NCI-H146 treated with DMSO at 0.1 percent for 48 hours (cell line): ENCODE data around the gene POU6F2.

ENCODE experiments used
- DNase-seq: peaks from one replicate; lab custom pipeline; 2025; ENCODE audit not compliant: unreplicated experiment; lab: John Stamatoyannopoulos, UW

Gene POU6F2

DNA sequence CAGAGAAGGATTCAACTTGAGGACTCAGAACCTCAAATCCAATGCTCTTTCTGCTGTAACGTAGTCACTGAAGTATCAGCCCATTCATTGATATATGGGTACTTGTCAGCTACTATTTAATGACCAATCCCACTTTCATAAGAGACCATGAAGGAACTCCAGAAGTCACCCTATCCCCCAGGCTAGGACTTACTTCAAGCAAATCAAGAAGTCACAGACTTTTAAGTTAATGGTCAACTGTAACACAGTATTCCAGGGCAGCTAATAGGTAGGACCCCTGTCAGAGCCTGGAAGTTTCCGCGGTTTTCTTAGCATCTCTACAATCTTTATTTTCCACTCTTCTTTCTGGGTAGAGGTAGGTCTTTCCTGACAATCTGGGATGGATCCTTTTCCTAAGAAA, 269.9 kb downstream of the POU6F2 start:
- DNase-seq = no peak

DNA sequence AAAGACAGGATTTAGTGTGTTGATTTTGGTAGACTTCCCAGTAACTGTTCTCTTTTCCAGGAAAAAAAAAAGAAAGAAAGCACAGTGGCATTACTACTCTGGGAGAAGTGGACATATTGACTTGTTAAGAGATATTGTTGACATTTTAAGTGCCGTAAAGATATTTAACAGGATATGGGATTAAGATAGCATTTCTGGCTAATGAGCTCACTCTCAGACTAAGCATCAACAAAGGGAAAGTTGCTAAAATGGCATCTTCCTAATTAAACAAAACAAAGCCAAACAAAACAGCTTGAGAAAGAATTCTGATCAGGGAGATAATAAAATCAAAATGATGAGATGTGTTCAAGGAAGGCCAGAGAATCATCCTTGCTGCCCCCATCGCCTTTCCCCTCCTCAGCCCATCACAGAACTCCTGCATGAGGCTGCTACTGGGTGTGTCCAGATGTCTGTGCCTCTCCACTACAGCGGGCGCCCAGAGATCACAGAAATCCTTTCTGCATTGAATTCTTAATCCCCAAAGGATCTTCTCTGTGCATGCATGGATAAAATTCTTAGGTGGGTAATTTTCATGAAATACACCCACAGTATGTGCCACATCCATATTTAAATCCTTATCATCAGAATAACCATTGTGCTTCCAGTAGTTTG, 270.5 kb downstream of the POU6F2 start:
- no peak for DNase-seq

DNA sequence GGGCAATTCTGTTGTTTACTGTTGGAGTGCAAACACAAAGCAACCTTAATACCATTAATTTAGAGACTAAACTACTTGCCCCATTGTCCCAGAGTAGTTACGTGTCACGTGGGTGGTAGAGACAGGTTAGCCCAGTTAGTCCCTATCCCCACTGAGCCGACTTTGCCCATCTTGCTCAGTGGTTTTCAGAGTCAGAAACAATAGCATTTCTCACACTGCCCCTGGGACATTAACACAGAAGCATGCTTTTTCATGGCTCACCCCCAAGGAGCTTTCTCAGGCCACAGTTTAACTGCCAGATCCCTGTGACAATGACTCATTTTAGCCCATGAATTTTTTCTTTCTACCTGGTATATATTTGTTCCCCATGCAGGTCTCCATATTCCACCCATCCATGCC, 271.0 kb downstream of the POU6F2 start:
- DNase-seq = peak; percentile 7

DNA sequence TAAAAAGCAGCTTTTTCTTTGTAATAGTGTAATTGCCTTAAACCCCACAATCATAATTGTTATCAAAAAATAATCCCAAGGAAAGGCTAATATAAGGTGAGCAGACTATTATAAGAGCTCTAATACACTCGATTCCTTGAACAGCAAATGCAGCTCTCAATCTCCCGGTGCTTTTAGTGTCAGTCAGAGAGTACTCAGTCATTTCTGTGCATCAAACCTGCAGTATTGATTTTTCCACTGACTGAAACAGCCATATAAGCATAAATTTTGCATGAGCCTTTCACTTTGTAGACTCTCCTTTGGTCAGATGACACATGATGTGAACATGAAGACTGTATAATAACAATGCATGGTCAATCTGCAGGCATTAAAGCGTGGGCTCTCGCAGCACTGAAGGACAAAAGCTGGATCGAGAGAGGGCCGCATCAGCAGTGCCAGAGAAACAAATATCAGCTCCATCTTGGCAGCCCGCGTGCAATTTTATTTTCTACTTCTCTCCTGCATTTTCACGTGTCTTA, 272.0 kb downstream of the POU6F2 start:
- no peak for DNase-seq

DNA sequence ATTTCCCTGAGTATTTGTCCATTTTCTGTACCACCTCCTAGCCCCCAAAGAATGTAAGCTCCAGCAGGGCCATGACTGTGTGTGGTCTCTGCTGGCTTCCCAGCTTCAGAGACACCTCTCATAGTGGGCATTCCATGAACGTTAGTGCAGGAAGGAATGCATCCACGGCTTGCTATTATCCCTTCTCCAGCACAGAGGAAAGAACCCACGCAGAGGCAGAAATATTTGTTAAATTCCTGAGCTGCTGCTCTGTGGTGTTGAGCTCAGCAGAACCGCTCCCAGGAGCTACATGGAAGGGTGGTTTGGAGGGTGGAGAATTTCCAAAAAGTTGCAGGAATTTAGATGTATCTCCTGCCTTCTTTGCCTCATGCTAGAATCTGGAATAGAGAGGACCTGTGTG, 275.2 kb downstream of the POU6F2 start:
- DNase-seq = no peak

DNA sequence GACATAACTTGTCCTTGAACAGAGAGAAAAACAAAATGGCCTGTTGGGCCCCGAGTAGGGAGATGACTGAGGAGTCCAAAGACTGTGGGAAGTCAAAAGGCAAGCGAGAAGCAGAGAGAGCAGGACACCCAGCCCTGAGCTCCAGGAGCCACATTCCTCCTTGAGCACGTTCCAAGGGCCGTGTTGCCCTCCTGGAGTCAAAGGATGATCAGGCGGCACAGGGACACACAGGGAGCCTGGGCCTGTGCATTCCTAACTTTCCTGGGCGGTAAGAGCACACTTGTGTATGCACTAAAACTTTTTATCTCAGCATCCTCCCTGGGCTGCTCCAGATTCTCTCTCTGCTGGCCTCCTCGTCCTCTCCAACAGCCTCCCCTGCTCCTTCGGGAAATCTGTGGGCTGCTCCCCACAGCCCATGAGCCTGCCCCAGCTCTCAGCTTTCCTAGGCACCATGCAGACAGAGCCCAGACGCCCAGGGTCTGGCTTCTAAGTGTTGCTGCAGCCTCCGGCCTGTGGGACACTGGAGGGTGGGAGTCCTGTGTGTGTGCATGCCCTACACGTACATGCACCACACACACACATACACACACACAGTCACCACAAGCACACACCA, 281.8 kb downstream of the POU6F2 start:
- no peak for DNase-seq

DNA sequence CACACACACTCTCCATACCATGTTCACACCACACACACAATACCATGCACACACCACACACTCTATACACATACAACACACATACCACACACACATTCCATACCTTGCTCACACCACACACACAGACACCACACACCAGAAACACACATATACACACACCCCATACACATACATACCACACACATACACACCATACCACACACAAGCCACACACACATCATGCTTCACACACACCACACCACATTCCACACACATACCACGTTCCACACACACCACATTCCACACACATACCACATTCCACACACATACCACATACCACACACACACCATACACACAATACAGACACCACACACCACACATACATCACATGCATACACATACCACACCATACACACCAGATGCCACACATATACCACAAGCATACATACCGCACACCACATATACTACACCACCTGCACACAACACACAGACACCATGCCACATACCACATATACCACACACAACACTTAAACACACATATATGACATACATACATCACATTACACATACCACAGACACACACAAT, 282.7 kb downstream of the POU6F2 start:
- no peak for DNase-seq

DNA sequence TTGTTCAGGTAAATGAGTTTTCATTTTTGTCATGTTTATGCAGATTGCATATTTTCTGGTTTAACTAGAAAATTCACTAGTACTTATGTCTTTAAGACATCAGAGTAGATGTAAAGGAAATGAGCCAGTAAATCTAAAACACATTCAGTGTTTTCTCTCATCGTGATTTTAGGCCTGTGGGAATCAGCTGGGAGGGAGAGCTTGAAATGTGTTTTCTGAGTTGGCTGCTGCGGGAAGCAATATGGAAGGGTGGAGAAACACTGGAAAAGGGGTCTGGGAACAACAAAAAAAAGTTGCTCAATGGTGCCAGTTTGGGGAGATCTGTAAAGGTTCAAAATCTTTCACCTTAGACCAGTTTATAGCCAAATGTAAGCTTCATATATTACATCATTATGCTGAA, 284.1 kb downstream of the POU6F2 start:
- no peak for DNase-seq

DNA sequence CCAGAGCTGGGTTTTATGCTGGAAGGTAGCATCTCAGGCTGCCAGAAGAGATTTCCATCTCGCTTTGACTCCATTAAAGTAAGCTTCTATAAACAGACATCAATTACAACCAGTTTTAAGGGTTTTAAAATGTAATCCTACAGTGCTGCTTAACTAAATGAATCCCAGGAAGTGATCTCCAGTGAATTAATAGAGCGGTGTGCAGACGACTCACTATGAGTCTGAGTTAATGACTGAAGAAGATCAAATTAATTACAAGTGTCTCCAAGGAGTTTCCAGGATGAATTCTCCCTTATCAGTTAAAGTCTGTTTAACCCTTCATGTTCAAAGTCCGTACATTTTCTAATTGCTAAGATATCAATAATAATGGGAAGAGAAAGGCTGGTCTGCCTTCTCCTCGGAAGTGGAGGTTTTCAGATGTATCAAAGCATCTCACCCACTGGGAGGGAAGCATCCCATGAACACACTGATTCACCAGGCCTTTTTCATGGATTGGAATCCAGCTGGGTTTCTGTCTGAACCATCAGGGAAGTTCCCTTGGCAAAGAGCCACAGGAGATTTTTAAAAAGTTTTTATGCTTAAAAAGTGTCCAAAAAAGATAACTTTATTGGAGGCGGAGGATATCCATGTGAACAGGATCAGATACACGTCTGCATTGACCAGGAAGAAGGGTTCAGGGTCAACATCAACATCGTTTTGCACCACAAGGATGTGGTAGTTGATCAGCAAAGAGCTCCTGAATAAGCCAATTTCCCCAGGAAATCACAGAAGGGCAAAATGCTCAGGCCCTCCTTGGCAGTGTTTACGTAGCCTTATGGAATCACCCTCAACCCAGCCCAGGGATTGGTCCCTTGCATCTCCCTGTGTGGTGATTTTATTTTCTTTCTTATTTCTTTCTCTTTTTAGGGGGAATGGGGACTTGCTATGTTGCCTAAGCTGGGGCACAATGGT, 288.2 kb downstream of the POU6F2 start:
- DNase-seq = no peak

DNA sequence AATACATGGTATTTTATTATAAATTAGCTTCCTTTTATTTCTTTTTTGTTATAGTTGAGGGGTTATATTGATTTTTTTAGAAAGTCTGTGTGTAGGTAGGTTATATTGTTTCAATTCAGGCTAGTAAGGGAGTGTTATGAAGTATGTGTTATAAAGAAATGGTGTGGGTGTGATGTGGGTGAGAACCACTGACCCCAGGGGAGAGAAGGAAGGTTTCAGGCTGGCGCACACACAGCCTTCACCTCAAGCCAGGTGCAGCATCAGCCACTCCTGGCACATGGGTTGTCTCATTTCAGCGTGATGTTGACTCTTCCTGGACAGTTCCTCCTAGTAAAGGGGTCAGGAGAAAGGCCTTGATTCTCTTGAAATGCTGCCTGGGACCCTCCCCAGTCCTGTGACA, 291.3 kb downstream of the POU6F2 start:
- no peak for DNase-seq

DNA sequence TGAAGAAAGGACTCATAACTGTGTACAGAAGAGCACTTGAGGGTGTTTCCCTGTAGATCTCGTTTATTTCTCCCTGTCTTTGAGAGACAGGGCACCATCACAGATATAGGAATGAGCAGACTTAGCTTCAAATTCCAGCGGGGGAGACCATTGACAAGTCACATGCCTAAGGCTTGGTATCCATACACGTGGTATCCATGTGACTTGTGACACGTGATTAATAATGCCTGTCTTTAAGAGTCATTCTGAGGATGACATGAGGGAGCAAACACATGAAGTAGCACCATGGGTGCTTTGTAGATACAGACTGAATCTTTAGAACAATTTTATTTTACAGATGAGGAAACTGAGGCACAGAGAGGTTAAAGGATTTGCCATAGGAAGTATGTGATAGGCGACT, 292.3 kb downstream of the POU6F2 start:
- no peak for DNase-seq

DNA sequence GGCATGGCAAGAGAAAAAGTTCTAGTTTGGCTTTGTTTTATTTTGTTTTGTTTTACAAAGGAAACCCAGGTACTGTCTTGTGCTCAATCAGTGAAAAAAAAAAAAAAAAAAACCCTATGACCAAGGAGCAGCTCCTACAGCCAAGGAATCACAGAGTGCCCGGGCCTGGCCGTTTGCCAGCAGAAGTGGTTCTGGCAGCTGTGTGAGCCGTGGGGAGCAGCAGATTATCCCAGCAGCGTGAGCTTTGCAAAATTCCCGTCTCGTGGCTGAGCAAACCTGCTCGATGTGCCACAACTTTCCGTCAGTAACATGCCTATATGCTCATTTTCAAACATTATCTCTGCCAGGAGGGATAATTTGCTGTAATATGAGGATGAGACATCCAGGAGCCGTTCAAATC, 293.7 kb downstream of the POU6F2 start:
- peak; percentile 79 for DNase-seq

DNA sequence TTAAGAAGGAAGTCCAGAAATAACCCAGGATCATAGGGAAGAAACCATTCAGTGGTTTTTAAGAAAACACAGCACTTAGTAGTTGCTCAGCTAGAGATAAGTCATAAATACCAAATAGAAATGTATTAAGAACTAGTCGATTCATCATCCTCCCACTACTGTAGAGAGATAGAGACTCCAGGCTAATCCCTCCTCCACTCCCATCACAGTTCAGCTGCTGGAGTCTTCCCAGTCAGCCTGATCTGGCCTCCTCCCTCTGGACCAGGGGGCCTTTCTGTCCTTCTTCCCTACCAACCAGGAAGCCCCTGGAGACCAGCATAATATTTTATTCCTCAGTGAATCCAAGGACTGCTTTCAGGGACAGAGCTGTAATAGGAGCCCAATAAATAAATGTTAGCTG, 294.4 kb downstream of the POU6F2 start:
- no peak for DNase-seq

DNA sequence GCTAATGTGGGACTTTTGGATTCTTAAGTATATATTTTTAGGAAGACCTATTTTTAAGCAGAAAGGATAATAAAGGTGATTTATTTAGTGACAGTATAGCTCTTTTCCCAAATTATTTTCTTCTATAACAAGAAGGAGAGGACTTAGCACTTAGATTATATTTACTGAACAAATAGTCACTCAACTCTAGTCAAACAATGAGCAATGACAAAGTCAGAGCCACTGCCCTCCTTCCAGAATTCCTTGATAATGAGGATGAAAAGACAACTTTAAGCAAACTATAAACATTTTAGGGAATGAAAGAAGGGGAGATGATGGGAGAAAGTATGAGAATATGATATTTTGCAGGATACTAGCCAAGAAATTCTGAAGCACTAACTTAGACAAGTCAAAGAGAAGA, 295.0 kb downstream of the POU6F2 start:
- DNase-seq = no peak

DNA sequence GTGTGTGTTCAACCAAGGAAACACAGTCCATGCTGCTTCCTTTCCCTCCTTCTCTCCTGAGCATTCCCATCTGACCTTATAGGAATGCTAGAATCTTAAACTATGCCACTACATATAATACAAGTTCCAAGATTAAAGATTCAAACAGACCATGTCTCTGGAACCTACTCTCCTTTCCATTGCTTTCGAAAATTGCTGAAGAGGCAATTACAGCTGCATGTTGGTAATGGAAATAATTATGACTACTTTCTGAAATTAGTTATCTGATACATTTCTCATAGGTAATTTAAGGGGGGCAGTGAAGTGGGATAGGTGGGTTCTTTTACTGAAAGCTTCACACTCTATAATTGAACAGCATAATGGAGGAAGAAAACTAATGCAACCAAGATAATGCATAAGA, 302.6 kb downstream of the POU6F2 start:
- DNase-seq = no peak

DNA sequence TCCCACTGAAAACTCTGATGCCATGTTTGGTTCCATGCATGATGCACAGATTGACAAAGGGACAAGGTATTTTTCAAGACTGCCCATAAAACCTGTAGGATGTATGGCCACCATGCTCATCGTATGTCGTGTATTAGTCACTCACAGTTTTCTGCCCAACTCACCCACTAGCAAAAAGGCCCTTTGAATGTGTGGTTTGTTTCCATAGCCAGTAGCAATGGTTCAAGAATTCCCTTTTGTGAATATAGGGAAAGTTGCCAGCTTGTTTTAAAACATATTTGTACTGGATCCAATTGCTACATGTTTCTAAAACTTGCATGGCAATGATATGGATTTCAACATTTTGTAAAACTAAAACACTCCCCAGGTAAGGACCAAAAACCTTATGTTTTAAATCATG, 307.5 kb downstream of the POU6F2 start:
- no peak for DNase-seq

DNA sequence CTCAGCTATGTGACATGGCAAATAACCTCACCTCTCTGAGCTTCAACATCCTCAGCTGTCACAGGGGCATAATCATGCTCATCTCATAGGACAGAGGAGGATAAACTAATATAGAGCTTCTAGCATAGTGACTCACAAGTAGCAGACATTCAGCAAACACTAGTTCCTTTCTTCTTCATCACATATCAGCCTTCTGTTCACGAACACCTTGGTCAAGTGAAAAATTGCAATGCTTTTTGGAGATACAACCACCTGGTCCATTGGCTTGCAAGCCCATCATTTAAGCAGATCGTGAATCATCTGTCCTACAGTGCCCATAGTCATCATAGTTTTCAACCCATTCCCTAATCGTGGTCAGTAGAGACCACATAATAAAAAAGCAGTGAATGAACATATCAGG, 310.6 kb downstream of the POU6F2 start:
- no peak for DNase-seq

DNA sequence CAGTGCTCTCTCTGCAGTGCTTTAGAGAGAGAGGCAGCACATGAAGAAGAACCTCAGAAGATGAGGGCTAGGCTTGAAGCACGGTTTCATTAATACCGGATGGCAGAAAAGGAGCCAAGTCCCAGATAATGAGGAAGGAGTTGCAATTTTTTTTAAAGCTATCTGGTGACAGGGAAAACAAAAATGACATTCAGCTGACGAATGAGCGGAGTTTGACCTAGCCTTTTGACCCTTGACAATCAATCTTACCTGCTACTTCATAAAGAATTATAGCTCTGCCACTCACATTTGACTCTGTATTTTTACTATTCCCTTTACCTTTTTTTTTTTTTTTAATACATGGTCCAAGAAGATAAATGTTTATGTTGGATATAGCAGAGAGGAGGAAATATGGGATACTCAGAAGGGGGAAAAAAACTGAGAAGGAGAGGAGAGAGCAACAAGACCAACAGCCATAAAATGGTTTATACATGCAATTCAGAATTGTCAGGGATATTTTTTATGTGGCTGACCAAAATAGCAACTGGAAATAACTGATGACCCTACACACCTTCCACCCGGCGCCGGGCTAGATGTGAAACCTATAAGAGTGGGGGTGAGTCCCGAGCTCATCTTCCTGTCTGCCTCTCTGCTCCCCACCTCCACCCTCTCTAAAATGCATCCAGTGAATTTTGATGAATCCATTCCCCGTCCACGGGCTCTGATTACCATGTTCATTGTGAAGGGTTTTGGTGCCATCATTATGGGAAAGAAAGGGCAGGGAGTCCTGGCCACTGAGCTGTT, 314.1 kb downstream of the POU6F2 start:
- DNase-seq = no peak

DNA sequence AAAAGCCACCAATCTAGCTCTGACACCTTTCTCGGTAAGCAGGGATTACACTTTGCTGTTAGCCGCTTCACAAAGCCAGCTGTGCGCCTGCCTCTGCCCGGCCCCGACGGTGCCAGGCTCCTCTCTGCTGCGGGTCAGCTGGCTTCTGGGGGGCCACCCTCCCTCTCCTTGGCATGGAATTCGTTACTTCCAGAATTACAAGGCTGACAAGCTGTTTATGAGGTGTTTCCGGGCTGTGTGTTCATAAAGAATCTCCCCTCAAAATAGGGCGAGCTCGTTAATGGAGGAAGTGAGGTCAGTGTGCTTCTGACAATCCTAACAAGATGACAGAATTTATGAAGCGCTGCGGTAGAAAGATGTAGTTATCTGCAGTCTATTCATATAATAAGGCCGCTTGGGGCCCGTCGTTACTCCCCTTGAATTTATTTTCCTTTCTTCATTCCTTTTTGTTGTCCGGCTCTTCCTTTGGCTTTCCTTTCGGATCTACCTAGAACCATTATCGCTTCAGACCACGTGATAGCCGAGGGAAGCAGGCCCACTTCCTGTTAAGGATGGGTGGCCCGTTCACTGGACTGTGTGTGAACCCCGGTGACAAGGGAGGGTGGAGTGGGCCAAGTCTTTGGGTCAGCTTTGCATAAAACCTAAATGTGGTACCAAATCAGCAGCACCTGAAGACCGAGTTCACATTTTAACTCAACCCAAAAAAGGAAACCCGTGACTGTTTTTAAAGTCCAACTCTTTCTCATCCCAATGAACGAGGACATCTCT, 315.5 kb downstream of the POU6F2 start:
- no peak for DNase-seq

DNA sequence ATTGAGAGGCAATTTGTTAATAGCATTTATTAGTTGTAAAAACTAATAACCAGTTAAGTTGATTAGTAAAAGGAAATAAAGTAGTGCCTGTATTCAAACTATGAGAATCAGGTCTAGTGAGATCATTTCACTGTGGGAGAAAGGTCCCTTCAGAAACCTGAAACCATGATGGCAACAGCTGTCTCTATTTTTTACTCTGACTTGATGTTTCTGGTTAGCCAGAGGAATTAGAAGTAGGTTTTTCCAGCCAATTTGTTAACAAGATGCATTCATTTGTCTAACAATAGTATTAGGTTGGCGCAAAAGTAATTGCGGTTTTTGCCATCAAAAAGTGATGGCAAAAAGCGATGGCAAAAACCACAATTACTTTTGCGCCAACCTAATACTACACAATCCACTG, 316.3 kb downstream of the POU6F2 start:
- no peak for DNase-seq
